Measurements from ENCODE around the gene ENTPD6. TPM values are rescaled to one million over a fixed set of nuclear protein-coding genes. Genes with fewer than 3 reads are reported as not detected.

ENTPD6 gene
- total and polyA plus RNA-seq, 5 donors, result 102 to 146 (median 129) TPM

DNA sequence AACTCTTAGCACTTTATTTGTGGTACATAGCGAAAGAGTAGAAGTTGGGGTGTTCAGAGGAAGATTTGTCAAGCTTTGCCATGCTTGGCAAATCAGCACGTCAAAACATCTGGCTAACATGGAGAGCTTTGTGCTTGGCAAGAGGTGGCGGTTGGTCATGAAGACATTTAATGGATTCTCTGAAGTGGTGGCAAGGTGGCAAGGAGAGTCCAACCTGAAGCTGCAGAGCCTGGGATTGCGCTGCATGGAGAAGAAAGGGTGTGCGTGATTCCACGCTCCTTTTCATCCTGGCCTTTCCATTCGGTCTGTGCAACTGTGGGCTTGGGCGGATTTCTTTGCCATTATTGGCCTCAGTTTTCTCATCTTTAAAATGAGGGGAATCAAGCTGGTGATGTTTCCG is 55.5 kb downstream of the ENTPD6 start:
- Histone ChIP-seq H3K9me3 (ENCODE audit: control insufficient read depth, low read length) (no peaks in the 10 kb centered on the region), H3K27ac (ENCODE audit: low read length) (peak overlapping the region; percentile 73), H3K4me1 (ENCODE audit: control insufficient read depth, insufficient read depth, low read length) (peaks cover 16% of the 10 kb centered on the region), H3K4me3 (ENCODE audit: low read length) (no peak overlapping the region), H3K27me3 (ENCODE audit: control insufficient read depth, insufficient read depth) (no peaks in the 10 kb centered on the region)
- 82% methylated on average over 9 of the region's 9 CpGs for WGBS
- ATAC-seq (no peak), DNase-seq (no peak)
- intact Hi-C loops (cut with DNase I), result loop anchor here in 1 of 4 donors (10.0 kb wide), 1 partner anchor 56 kb away; the partner anchor contains the start of gene ENTPD6

- H3K27me3 ChIP-seq (ENCODE audit: control insufficient read depth, insufficient read depth), result no peaks in the 10 kb centered on the region
- no peak overlapping the region for H3K4me3 ChIP-seq (ENCODE audit: low read length)
- ATAC-seq (no peak), DNase-seq (no peak)
- WGBS, result 59% methylated on average over 4 of the region's 4 CpGs
- H3K27ac ChIP-seq (ENCODE audit: low read length), result peak overlapping the region; percentile 71
- intact Hi-C loops (cut with DNase I), result loop anchor here in 1 of 4 donors (10.0 kb wide), 1 partner anchor 57 kb away; the partner anchor contains the start of gene ENTPD6
- peaks cover 17% of the 10 kb centered on the region for H3K4me1 ChIP-seq (ENCODE audit: control insufficient read depth, insufficient read depth, low read length)
- no peaks in the 10 kb centered on the region for H3K9me3 ChIP-seq (ENCODE audit: control insufficient read depth, low read length)
Observed at GRCh38 chr20:25251558-25251957, 56.0 kb downstream of the ENTPD6 start.

DNA sequence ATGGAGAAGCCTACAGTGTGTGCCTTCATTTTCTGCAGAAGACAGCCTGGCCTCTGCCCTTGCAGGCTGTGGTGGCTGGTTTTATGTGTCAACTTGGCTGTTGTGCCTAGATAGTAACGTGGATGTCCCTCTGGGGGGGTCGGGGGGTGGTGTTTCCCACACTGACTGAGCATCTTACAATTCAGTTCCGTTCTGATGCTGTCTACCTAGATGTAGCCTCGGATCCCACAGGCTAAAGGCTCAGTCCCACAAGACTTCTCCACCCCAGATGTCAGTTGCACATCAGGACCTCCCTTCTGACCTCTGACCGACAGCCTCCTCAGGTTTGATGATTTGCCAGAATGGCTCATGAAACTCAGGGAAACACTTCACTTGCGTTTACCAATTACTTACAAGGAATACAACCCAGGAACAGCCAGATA is 56.7 kb downstream of the ENTPD6 start:
- peaks cover 16% of the 10 kb centered on the region for H3K4me1 ChIP-seq (ENCODE audit: control insufficient read depth, insufficient read depth, low read length)
- DNase-seq, result no peak
- H3K9me3 ChIP-seq (ENCODE audit: control insufficient read depth, low read length), result no peaks in the 10 kb centered on the region
- no peak for ATAC-seq
- 58% methylated on average over 6 of the region's 6 CpGs for WGBS
- H3K4me3 ChIP-seq (ENCODE audit: low read length), result no peak overlapping the region
- H3K27me3 ChIP-seq (ENCODE audit: control insufficient read depth, insufficient read depth), result no peaks in the 10 kb centered on the region
- intact Hi-C loops (cut with DNase I), result loop anchor here in 1 of 4 donors (10.0 kb wide), 1 partner anchor 57 kb away; the partner anchor contains the start of gene ENTPD6
- peak overlapping the region; percentile 71 for H3K27ac ChIP-seq (ENCODE audit: low read length)

DNA sequence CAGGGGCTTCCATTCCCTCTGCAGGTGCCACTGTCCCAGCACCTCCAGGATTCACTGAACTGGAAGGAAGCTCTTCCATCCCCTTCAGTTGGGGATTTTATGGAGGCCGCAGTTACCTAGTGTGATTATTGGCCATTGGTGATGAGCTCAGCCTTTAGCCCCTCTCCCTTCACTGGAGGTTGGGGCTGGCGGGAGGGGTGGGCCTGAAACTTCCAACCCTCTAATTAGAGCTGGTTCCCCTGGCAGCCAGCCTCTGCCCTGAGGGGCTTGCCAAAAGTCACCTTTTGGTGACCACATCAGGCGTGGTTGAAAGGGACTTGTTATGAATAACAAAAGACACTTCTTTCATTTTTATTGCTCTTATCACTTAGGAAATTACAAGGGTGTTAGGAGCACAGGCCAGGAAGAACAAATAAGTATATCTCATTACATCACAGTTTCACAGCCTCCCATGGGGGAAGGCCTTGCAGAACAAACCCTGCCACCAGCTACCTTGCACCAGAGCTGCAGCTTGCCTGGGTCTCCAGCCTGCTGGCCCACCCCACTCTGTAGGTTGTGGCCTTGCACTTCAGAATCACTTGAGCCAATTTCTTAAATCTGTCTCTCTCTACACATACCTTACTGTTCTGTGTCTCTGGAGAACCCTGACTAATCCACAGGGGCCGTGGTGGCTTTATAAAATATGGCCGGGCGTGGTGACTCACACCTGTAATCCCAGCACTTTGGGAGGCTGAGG is 57.3 kb downstream of the ENTPD6 start:
- 76% methylated on average over 6 of the region's 6 CpGs for WGBS
- intact Hi-C loops (cut with DNase I), result loop anchor here in 1 of 4 donors (10.0 kb wide), 1 partner anchor 58 kb away; the partner anchor contains the start of gene ENTPD6
- Histone ChIP-seq H3K27me3 (ENCODE audit: control insufficient read depth, insufficient read depth) (no peaks in the 10 kb centered on the region), H3K4me3 (ENCODE audit: low read length) (no peak overlapping the region), H3K4me1 (ENCODE audit: control insufficient read depth, insufficient read depth, low read length) (peaks cover 16% of the 10 kb centered on the region), H3K9me3 (ENCODE audit: control insufficient read depth, low read length) (no peaks in the 10 kb centered on the region), H3K27ac (ENCODE audit: low read length) (peak overlapping the region; percentile 71)
- ATAC-seq (peak in 1 of 2 donors; percentile 21), DNase-seq (no peak)

DNA sequence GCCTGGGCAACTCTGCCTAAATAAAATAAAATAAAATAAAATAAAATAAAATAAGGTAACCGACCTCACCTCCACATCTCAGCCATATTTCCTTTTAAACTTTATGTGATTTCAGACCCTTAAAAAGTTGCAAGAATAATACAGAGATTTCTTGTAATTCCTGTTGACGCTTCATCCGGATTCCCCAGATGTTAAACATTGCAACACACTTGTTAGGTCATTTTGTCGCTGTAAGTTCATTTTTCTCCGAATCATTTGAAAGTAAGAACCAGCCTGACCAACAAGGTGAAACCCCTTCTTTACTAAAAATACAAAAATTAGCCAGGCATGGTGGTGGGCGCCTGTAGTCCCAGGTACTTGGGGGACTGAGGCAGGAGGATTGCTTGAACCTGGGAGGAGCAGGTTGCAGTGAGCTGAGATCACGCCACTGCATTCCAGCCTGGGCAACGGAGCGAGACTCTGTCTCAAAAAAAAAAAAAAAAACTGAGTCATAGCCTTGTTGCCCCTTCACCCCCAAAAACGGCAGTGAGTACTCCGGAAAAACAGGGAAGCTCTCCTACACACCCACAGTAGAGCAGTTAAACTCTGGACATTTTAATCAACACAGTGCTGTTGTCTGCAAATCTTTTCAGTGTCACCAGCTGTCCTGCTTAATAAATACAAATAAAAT is 58.2 kb downstream of the ENTPD6 start:
- ATAC-seq (no peak), DNase-seq (no peak)
- intact Hi-C loops (cut with DNase I), result loop anchor here in 1 of 4 donors (10.0 kb wide), 1 partner anchor 59 kb away; the partner anchor contains the start of gene ENTPD6
- no peaks in the 10 kb centered on the region for H3K9me3 ChIP-seq (ENCODE audit: control insufficient read depth, low read length)
- WGBS, result 73% methylated on average over 11 of the region's 11 CpGs
- peaks cover 16% of the 10 kb centered on the region for H3K4me1 ChIP-seq (ENCODE audit: control insufficient read depth, insufficient read depth, low read length)
- H3K4me3 ChIP-seq (ENCODE audit: low read length), result no peak overlapping the region
- H3K27ac ChIP-seq (ENCODE audit: low read length), result peak overlapping the region; percentile 25
- no peaks in the 10 kb centered on the region for H3K27me3 ChIP-seq (ENCODE audit: control insufficient read depth, insufficient read depth)

GRCh38 chr20:25254571-25254970 is 59.1 kb downstream of the ENTPD6 start:
- intact Hi-C loops (cut with DNase I), result loop anchor here in 1 of 4 donors (10.0 kb wide), 1 partner anchor 60 kb away; the partner anchor contains the start of gene ENTPD6
- Histone ChIP-seq H3K4me3 (ENCODE audit: low read length) (no peak overlapping the region), H3K27ac (ENCODE audit: low read length) (peak overlapping the region; percentile 71), H3K27me3 (ENCODE audit: control insufficient read depth, insufficient read depth) (no peaks in the 10 kb centered on the region), H3K9me3 (ENCODE audit: control insufficient read depth, low read length) (no peaks in the 10 kb centered on the region), H3K4me1 (ENCODE audit: control insufficient read depth, insufficient read depth, low read length) (peaks cover 16% of the 10 kb centered on the region)
- WGBS, result 47% methylated on average over 5 of the region's 5 CpGs
- no peak for DNase-seq
- ATAC-seq, result peak; percentile 38 to 48

- H3K4me3 ChIP-seq (ENCODE audit: low read length), result no peak overlapping the region
- H3K9me3 ChIP-seq (ENCODE audit: control insufficient read depth, low read length), result no peaks in the 10 kb centered on the region
- peak overlapping the region; percentile 71 for H3K27ac ChIP-seq (ENCODE audit: low read length)
- 53% methylated on average over 12 of the region's 12 CpGs for WGBS
- DNase-seq, result peak; percentile 55 to 69 (median 68)
- no peaks in the 10 kb centered on the region for H3K27me3 ChIP-seq (ENCODE audit: control insufficient read depth, insufficient read depth)
- peaks cover 19% of the 10 kb centered on the region for H3K4me1 ChIP-seq (ENCODE audit: control insufficient read depth, insufficient read depth, low read length)
- intact Hi-C loops (cut with DNase I), result loop anchor here in 1 of 4 donors (10.0 kb wide), 1 partner anchor 60 kb away; the partner anchor contains the start of gene ENTPD6
- peak; percentile 88 to 89 for ATAC-seq
Observed at GRCh38 chr20:25254986-25255680, 59.6 kb downstream of the ENTPD6 start.

GRCh38 chr20:25256226-25256859 is 60.8 kb downstream of the ENTPD6 start:
- Histone ChIP-seq H3K4me3 (ENCODE audit: low read length) (no peak overlapping the region), H3K27ac (ENCODE audit: low read length) (peak overlapping the region; percentile 10), H3K27me3 (ENCODE audit: control insufficient read depth, insufficient read depth) (no peaks in the 10 kb centered on the region), H3K9me3 (ENCODE audit: control insufficient read depth, low read length) (no peaks in the 10 kb centered on the region), H3K4me1 (ENCODE audit: control insufficient read depth, insufficient read depth, low read length) (peaks cover 17% of the 10 kb centered on the region)
- no peak for ATAC-seq
- DNase-seq, result no peak
- 67% methylated on average over 5 of the region's 5 CpGs for WGBS
- intact Hi-C loops (cut with DNase I), result loop anchor here in 1 of 4 donors (10.0 kb wide), 1 partner anchor 62 kb away; the partner anchor contains the start of gene ENTPD6

DNA sequence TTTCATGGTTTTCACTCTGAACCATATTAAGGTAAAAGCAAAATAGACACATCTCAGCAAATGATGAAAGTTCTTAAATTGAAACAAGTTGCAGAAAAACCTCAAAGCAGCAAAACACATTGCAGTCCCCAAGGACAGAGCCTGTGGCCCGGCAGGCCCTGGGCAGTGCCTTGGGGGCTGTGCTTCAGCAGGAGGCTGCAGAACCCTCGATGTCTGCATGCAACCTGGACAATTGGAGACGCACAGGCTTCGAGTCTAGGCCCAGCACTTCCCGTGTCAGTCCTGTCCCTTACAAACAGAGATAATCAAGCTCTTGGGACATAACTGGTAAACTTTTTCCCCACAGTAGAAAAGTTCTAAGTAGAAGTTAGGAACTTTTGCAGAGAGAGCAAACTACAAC is 61.6 kb downstream of the ENTPD6 start:
- H3K9me3 ChIP-seq (ENCODE audit: control insufficient read depth, low read length), result no peaks in the 10 kb centered on the region
- no peaks in the 10 kb centered on the region for H3K27me3 ChIP-seq (ENCODE audit: control insufficient read depth, insufficient read depth)
- H3K4me1 ChIP-seq (ENCODE audit: control insufficient read depth, insufficient read depth, low read length), result peaks cover 16% of the 10 kb centered on the region
- H3K27ac ChIP-seq (ENCODE audit: low read length), result peak overlapping the region; percentile 12
- peak in 1 of 3 donors; percentile 19 for DNase-seq
- intact Hi-C loops (cut with DNase I), result loop anchor here in 1 of 4 donors (10.0 kb wide), 1 partner anchor 62 kb away; the partner anchor contains the start of gene ENTPD6
- WGBS, result 74% methylated on average over 5 of the region's 5 CpGs
- no peak overlapping the region for H3K4me3 ChIP-seq (ENCODE audit: low read length)
- ATAC-seq, result no peak
